HCT116 (cell line): ENCODE measurements around the gene EEF1AKMT2.

Experiments
- CBX3 ChIP-seq: IDR thresholded peaks from 2 replicates; pipeline ENCODE4 v1.6.1; 2012; ENCODE audit warnings: low read depth
- ELF1 ChIP-seq: IDR thresholded peaks from 2 replicates; pipeline ENCODE4 v1.6.1; 2012; ENCODE audit warnings: low read depth, borderline replicate concordance
- EZH2 ChIP-seq: fragments of 200-600 bp; sonication (generic); IDR thresholded peaks from 2 replicates; pipeline ENCODE4 v1.6.1; 2017; ENCODE audit warnings: antibody characterized with exemption, mixed run types
- JUND ChIP-seq: IDR thresholded peaks from 2 replicates; pipeline ENCODE4 v1.6.1; 2012
- POLR2A ChIP-seq: IDR thresholded peaks from 2 replicates; pipeline ENCODE4 v1.7.0; 2011; ENCODE audit warnings: borderline replicate concordance; ENCODE audit not compliant: insufficient read depth, insufficient read length; ENCODE audit errors: extremely low read depth
- TF ChIP-seq, protein P1 (sequence below), 3 experiments: fragments of 200-600 bp in 1 of 3; sonication (generic) in 1 of 3; IDR thresholded peaks in 2 of 3; conservative IDR thresholded peaks in 1 of 3; 2 replicates each; pipeline ENCODE4 v1.5.1; 2012 to 2017; ENCODE audit warnings: low read depth in 2 of 3, low read length in 2 of 3, antibody characterized with exemption in 1 of 3, borderline replicate concordance in 1 of 3, control low read depth in 1 of 3, mild to moderate bottlenecking in 1 of 3, mixed read lengths in 1 of 3, mixed run types in 1 of 3, moderate library complexity in 1 of 3; ENCODE audit not compliant: insufficient read depth in 1 of 3

DNA sequence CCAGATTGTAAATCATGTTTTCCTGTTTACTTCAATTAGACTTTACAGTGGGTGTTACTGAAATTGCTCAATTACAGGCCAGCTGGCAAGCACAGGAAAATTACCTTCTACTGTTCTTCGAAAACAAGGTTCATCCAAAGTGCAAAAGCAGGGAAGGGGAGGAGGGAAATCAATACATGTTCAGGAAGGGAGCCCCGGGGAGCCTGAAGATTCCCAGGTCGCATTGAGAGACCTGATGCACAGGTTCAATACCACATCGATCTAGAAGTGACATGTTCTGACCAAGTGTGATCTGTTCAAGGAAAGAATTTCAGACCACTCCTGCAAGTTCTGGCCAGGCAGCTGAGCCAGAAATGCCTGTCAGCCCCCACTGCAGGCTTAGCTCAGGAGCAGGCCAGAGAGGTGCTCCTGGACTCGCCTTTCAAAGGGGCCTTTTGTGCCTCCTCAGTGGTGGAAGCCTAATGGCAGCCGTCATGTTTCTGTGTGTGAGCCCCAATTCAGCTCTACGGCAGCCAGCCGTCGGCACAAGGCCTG lies 83.4 kb downstream of the EEF1AKMT2 start:
- TF ChIP-seq CBX3 (no peak), POLR2A (no peak), EZH2 (no peak), JUND (no peak), ELF1 (no peak)
- TF ChIP-seq, protein P1, sequence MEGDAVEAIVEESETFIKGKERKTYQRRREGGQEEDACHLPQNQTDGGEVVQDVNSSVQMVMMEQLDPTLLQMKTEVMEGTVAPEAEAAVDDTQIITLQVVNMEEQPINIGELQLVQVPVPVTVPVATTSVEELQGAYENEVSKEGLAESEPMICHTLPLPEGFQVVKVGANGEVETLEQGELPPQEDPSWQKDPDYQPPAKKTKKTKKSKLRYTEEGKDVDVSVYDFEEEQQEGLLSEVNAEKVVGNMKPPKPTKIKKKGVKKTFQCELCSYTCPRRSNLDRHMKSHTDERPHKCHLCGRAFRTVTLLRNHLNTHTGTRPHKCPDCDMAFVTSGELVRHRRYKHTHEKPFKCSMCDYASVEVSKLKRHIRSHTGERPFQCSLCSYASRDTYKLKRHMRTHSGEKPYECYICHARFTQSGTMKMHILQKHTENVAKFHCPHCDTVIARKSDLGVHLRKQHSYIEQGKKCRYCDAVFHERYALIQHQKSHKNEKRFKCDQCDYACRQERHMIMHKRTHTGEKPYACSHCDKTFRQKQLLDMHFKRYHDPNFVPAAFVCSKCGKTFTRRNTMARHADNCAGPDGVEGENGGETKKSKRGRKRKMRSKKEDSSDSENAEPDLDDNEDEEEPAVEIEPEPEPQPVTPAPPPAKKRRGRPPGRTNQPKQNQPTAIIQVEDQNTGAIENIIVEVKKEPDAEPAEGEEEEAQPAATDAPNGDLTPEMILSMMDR (IDR thresholded peaks at IDR 0.05 in 2 of 3, conservative IDR thresholded peaks at IDR 0.05 in 1 of 3; ENCODE audit: borderline replicate concordance in 1 of 3, insufficient read depth in 1 of 3, low read depth in 2 of 3, low read length in 2 of 3), result no peak
